HepG2 (cell line): ENCODE measurements around the gene CDC42EP3. TPM values are rescaled to one million over a fixed set of nuclear protein-coding genes. Genes with fewer than 3 reads are reported as not detected.

Experiments
- ATAC-seq: fragments of 200-7000 bp; cut with Tn5 transposase; 3 replicates; pipeline ENCODE4 v1.9.1; 2020; ENCODE audit warnings: mild to moderate bottlenecking, moderate library complexity
- BruUV-seq: library from RNA; stranded (reverse); fragments of 400-500 nt; replicated peaks from 2 replicates; lab custom pipeline; 2021; lab: Mats Ljungman, UMichigan
- CTCF ChIA-PET: fragments of 300-600 bp; formaldehyde crosslinking; extraction: SDS; loops from one replicate; lab custom pipeline; 2021; ENCODE audit warnings: low total read pairs, inconsistent platforms, low intra/inter-chr PET ratio; lab: Yijun Ruan, JAX
- POLR2A ChIA-PET: fragments of 350-600 bp; sonication (Branson Sonifier 250); formaldehyde crosslinking; loops from one replicate; lab custom pipeline; 2020; ENCODE audit warnings: antibody characterized with exemption, inconsistent platforms; lab: Yijun Ruan, JAX
- DNase-seq: peaks from one replicate; pipeline ENCODE4 v3.0.0-alpha.2; 2015; ENCODE audit warnings: low spot score
- FAIRE-seq: peaks from 3 replicates; lab custom pipeline; 2011; peaks lifted over from hg19 to GRCh38; lab: Jason Lieb, UNC
- H2AFZ ChIP-seq: one replicate; pipeline ENCODE4 v1.6.1; 2011; ENCODE audit warnings: low read length, inconsistent platforms
- H3K27ac ChIP-seq: fragments of 300-600 bp; 3 replicates; pipeline ENCODE4 v1.8.0; 2011; ENCODE audit warnings: mixed run types, mild to moderate bottlenecking, mixed read lengths, low read length, inconsistent platforms; ENCODE audit not compliant: insufficient read depth; ENCODE audit errors: extremely low read length
- H3K27me3 ChIP-seq, 2 experiments: fragments of 200-600 bp in 1 of 2; 2 replicates in 1 of 2; 3 replicates in 1 of 2; pipeline versions ENCODE4 v1.6.0 to v1.8.0; 2011; ENCODE audit warnings: low read length in 2 of 2, mild to moderate bottlenecking in 2 of 2, moderate library complexity in 2 of 2, inconsistent platforms in 1 of 2; ENCODE audit not compliant: insufficient read depth in 2 of 2, control insufficient read depth in 1 of 2
- H3K36me3 ChIP-seq, 2 experiments: fragments of 200-600 bp in 1 of 2; replicated peaks in 1 of 2; 2 replicates in 1 of 2; 3 replicates in 1 of 2; pipeline versions ENCODE4 v1.5.1 to v1.8.0; 2011; ENCODE audit warnings: low read length in 2 of 2, inconsistent platforms in 1 of 2; ENCODE audit not compliant: insufficient read depth in 2 of 2, control insufficient read depth in 1 of 2
- H3K4me1 ChIP-seq: 2 replicates; pipeline ENCODE4 v1.5.1; 2012; ENCODE audit warnings: low read length, inconsistent platforms; ENCODE audit not compliant: insufficient read depth
- H3K4me2 ChIP-seq: 2 replicates; pipeline ENCODE4 v1.6.0; 2011; ENCODE audit warnings: low read depth, low read length, inconsistent platforms
- H3K4me3 ChIP-seq, 3 experiments: fragments of 200-600 bp in 1 of 3; sonication (generic), shearing (Covaris generic) in 1 of 3; replicated peaks in 1 of 3; 2 replicates each; pipeline ENCODE4 v1.5.1; 2011 to 2016; ENCODE audit warnings: low read length in 3 of 3, inconsistent platforms in 2 of 3, low read depth in 2 of 3, mild to moderate bottlenecking in 2 of 3, control low read depth in 1 of 3, mixed read lengths in 1 of 3; ENCODE audit not compliant: insufficient read depth in 1 of 3
- H3K79me2 ChIP-seq: one replicate; pipeline ENCODE4 v1.6.1; 2011; ENCODE audit warnings: low read length, inconsistent platforms; ENCODE audit not compliant: insufficient read depth
- H3K9ac ChIP-seq: 2 replicates; pipeline ENCODE4 v1.6.0; 2011; ENCODE audit warnings: mild to moderate bottlenecking, low read depth, low read length, inconsistent platforms; ENCODE audit not compliant: insufficient read depth
- H3K9me3 ChIP-seq: 2 replicates; pipeline ENCODE4 v1.5.1; 2012; ENCODE audit warnings: mild to moderate bottlenecking, low read length
- H4K20me1 ChIP-seq: 2 replicates; pipeline ENCODE4 v1.6.0; 2011; ENCODE audit warnings: inconsistent platforms, mild to moderate bottlenecking, low read length, moderate library complexity; ENCODE audit not compliant: insufficient read depth
- BORCS8-MEF2B ChIP-seq: sonication (generic); formaldehyde crosslinking; IDR thresholded peaks from 2 replicates; pipeline ENCODE4 v1.8.0; 2022; ENCODE audit warnings: mild to moderate bottlenecking, missing genetic modification reagents
- CAMTA2 ChIP-seq: sonication (generic); formaldehyde crosslinking; IDR thresholded peaks from 2 replicates; pipeline ENCODE4 v1.4.0; 2020; ENCODE audit warnings: mild to moderate bottlenecking, missing genetic modification reagents, borderline replicate concordance
- FOXA1 ChIP-seq, 2 experiments: fragments of 450-650 bp in 1 of 2; sonication (generic) in 1 of 2; formaldehyde crosslinking in 1 of 2; IDR thresholded peaks; 2 replicates each; pipeline versions ENCODE4 v1.4.0 to v1.6.1; 2016 to 2020; ENCODE audit warnings: missing genetic modification reagents in 1 of 2
- GATAD2A ChIP-seq: IDR thresholded peaks from 2 replicates; pipeline ENCODE4 v1.6.1; 2016
- HNRNPK ChIP-seq: fragments of 200-400 bp; formaldehyde crosslinking; IDR thresholded peaks from 2 replicates; pipeline ENCODE4 v1.6.1; 2018; ENCODE audit warnings: low read length, low read depth, moderate library complexity, mild to moderate bottlenecking; ENCODE audit not compliant: poor library complexity, severe bottlenecking
- PHF21A ChIP-seq: sonication (generic); formaldehyde crosslinking; IDR thresholded peaks from 2 replicates; pipeline ENCODE4 v1.5.0; 2020; ENCODE audit warnings: mild to moderate bottlenecking, missing genetic modification reagents
- TBX2 ChIP-seq: sonication (generic); formaldehyde crosslinking; IDR thresholded peaks from 2 replicates; pipeline ENCODE4 v1.5.0; 2020; ENCODE audit warnings: missing genetic modification reagents, mild to moderate bottlenecking, borderline replicate concordance
- YEATS2 ChIP-seq: sonication (generic); formaldehyde crosslinking; IDR thresholded peaks from 2 replicates; pipeline ENCODE4 v1.4.0; 2020; ENCODE audit warnings: missing genetic modification reagents, borderline replicate concordance
- ZFP36L1 ChIP-seq: sonication (generic); formaldehyde crosslinking; IDR thresholded peaks from 2 replicates; pipeline ENCODE4 v1.8.0; 2022; ENCODE audit warnings: mild to moderate bottlenecking, missing genetic modification reagents, moderate library complexity
- ZNF253 ChIP-seq: sonication (generic); formaldehyde crosslinking; IDR thresholded peaks from 2 replicates; pipeline ENCODE4 v1.8.0; 2022; ENCODE audit warnings: mild to moderate bottlenecking, missing genetic modification reagents, borderline replicate concordance
- ZNF513 ChIP-seq: sonication (generic); formaldehyde crosslinking; conservative IDR thresholded peaks from 2 replicates; pipeline ENCODE4 v1.5.0; 2020; ENCODE audit warnings: missing genetic modification reagents
- ZNF800 ChIP-seq: sonication (generic); formaldehyde crosslinking; IDR thresholded peaks from 2 replicates; pipeline ENCODE4 v1.4.0; 2020; ENCODE audit warnings: missing genetic modification reagents
- WGBS: methylation state at CpG from one replicate; pipeline ENCODE4 v1.1.6; 2017; ENCODE audit warnings: low lambda C conversion rate; 5-methylcytosine and 5-hydroxymethylcytosine counted together
- in situ Hi-C: cut with HindIII; loops from 2 replicates; pipeline ENCODE4 v1.10.0; 2017; ENCODE audit warnings: low pct_unique_long_range_greater_than_20kb; ENCODE audit not compliant: extremely low pct_ligation_motif_present
- intact Hi-C: fragments of 100-400 bp; cut with micrococcal nuclease; formaldehyde crosslinking; loops from one replicate; pipeline ENCODE4 v1.10.0; 2022; ENCODE audit not compliant: unreplicated experiment
- polyA plus RNA-seq, 8 experiments: library from polyadenylated mRNA; depleted of rRNA in 3 of 8; stranded (reverse) in 7 of 8; unstranded in 1 of 8; fragments of >200 nt; fragmentation: Illumina TruSeq in 4 of 8; extraction: Trizol in 4 of 8; gene quantifications; 2 replicates each; pipeline versions ENCODE4 v1.2.1 to v1.2.3, GENCODE V29; 2011 to 2016; ENCODE audit warnings: low read depth in 4 of 8, missing spikeins in 1 of 8, mixed read lengths in 1 of 8; ENCODE audit not compliant: insufficient read depth in 1 of 8
- total RNA-seq, 5 experiments: library from RNA; depleted of rRNA; stranded (reverse); fragments of >200 nt; fragmentation: Illumina TruSeq; extraction: Trizol; gene quantifications; 2 replicates each; pipeline ENCODE4 v1.2.3, GENCODE V29; 2016; ENCODE audit warnings: low read depth in 1 of 5

Gene CDC42EP3
- total and polyA plus RNA-seq, 2 of the 13 experiments (the other 11 are each of a cell fraction or from before 2014, with no cell fraction given): 0.01 TPM; not detected in 1

DNA sequence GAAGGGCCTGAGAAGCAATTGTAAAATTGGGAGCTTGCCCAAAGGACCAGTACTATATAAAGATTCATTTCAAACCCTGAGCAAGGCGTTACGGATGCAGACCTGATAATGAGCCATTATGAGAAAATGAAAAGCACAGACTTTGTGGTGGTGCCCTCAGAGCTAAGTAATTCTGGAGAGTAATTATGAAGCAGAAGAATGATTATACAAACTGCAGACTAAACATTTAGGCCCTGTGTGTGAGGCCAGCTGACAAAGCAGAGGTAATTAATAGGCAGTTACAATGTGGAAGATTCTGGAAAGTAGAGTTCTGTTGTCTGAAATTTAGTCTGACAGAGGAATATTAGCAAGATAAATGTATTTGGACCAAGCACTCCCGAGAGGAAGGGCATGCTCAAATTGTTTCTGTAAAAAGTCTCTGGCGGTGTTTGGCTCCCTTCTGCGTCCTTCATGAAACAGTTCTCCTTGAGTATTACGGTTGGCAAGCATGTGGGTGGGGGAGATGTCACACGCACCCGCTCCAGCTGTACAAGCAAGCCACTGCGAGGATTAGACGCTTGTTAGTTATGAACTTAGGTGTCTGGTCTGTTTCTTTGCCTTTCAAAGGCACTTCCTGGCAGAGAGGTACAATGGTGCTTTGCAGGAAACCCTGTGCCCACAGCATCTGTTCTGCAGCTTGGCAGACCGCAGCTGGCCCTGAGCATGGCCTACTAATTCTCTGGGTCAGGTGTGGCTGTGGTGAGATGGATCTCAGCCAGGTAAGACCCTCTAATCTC is 45.5 kb downstream of the CDC42EP3 start:
- Histone ChIP-seq H3K4me2 (no peak overlapping the region), H3K79me2 (no peaks in the 10 kb centered on the region), H3K36me3 (no peaks in the 10 kb centered on the region), H3K9me3 (no peaks in the 10 kb centered on the region), H3K9ac (no peak overlapping the region), H3K4me3 (no peak overlapping the region), H4K20me1 (no peaks in the 10 kb centered on the region), H3K27me3 (peaks cover 0 to 7% of the 10 kb centered on the region in 2 experiments; a peak in 1 of 5 replicates), H3K4me1 (no peaks in the 10 kb centered on the region), H3K27ac (no peak overlapping the region), H2AFZ (no peak overlapping the region)
- intact Hi-C loops: no loop called here
- ATAC-seq (no peak), FAIRE-seq (no peak), DNase-seq (no peak)
- in situ Hi-C loops: no loop called here
- CTCF ChIA-PET: no interaction called here
- no TSS peak for BruUV-seq
- POLR2A ChIA-PET: no interaction called here
- 35% methylated on average over 6 of the region's 11 CpGs for WGBS
- no peak for TF ChIP-seq ZNF253 (CRISPR knock-in tag)
- TF ChIP-seq CAMTA2 (CRISPR knock-in tag): no peak
- TF ChIP-seq PHF21A (CRISPR knock-in tag): no peak
- no peak for TF ChIP-seq GATAD2A (CRISPR knock-in tag)
- TF ChIP-seq FOXA1 (IDR thresholded peaks at IDR 0.05): no peak
- no peak for TF ChIP-seq FOXA1 (CRISPR knock-in tag; IDR thresholded peaks at IDR 0.05)
- no peak for TF ChIP-seq TBX2 (CRISPR knock-in tag)
- TF ChIP-seq ZFP36L1 (CRISPR knock-in tag): no peak
- TF ChIP-seq HNRNPK: no peak
- TF ChIP-seq ZNF513 (CRISPR knock-in tag): no peak
- no peak for TF ChIP-seq BORCS8-MEF2B (CRISPR knock-in tag)
- TF ChIP-seq YEATS2: no peak
- TF ChIP-seq ZNF800 (CRISPR knock-in tag): no peak
